Cardiac fibroblast (primary cell): ENCODE results near the gene NEUROD2.

Experiments
- DNase-seq, 2 donors: peaks; one replicate each; pipeline versions ENCODE4 v3.0.0 to v3.0.0-alpha.2; 2010; ENCODE audit warnings: low read depth in 2 of 2
- H3K4me3 ChIP-seq, 2 donors: replicated peaks in 1 of 2; 1 replicate in 1 of 2; 2 replicates in 1 of 2; pipeline ENCODE4 v1.5.1; 2011; ENCODE audit warnings: low read depth in 2 of 2, low read length in 2 of 2, mild to moderate bottlenecking in 2 of 2, moderate library complexity in 1 of 2
- TF ChIP-seq, protein P1 (sequence below): IDR thresholded peaks from one replicate; pipeline ENCODE4 v1.5.1; 2011; ENCODE audit warnings: low read depth, mild to moderate bottlenecking, low read length, inconsistent platforms

Gene NEUROD2

DNA sequence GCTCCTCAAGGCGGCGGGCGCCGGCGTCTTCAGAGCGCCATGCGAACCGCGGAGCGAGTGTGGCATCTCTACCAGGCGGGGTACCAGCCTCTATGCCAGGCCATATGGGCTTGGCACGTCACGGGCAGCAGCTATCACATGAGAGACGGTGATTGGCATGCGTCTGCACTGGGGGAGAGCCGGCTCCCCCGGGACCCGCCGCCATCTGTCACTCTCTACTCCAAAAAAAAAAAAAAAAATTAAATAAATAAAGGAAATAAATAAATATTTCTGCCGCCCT is at the start of gene NEUROD2:
NEUROD2 (minus strand) TSS at position 70 of the 280 bp plus-strand sequence. CDS start 1,321 bp downstream, outside the sequence.
- DNase-seq = no peak
- TF ChIP-seq, protein P1, sequence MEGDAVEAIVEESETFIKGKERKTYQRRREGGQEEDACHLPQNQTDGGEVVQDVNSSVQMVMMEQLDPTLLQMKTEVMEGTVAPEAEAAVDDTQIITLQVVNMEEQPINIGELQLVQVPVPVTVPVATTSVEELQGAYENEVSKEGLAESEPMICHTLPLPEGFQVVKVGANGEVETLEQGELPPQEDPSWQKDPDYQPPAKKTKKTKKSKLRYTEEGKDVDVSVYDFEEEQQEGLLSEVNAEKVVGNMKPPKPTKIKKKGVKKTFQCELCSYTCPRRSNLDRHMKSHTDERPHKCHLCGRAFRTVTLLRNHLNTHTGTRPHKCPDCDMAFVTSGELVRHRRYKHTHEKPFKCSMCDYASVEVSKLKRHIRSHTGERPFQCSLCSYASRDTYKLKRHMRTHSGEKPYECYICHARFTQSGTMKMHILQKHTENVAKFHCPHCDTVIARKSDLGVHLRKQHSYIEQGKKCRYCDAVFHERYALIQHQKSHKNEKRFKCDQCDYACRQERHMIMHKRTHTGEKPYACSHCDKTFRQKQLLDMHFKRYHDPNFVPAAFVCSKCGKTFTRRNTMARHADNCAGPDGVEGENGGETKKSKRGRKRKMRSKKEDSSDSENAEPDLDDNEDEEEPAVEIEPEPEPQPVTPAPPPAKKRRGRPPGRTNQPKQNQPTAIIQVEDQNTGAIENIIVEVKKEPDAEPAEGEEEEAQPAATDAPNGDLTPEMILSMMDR = no peak
- no peak within 1 kb of the TSS for H3K4me3 ChIP-seq

GRCh38 chr17:39655105-39655504 is 47.4 kb upstream of the NEUROD2 start:
- DNase-seq = no peak
- H3K4me3 ChIP-seq = no peak overlapping the region
- TF ChIP-seq, protein P1 = no peak

GRCh38 chr17:39653662-39654331 is 46.1 kb upstream of the NEUROD2 start:
- peak; percentile 46 to 59 for DNase-seq
- TF ChIP-seq, protein P1 = peak; percentile 93
- no peak overlapping the region for H3K4me3 ChIP-seq

DNA sequence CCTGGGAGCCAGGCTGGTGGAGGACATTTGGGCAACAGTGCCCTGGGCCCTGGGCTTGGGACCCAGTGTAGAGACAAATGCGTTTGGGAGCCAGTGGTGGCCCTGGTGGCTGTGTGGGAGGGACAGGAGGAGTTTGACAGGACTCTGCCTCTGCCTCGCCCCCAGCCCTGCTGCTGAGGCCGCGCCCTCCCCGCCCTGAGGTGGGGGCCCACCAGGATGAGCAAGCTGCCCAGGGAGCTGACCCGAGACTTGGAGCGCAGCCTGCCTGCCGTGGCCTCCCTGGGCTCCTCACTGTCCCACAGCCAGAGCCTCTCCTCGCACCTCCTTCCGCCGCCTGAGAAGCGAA is 45.6 kb upstream of the NEUROD2 start:
- no peak overlapping the region for H3K4me3 ChIP-seq
- DNase-seq = no peak
- TF ChIP-seq, protein P1 = no peak

GRCh38 chr17:39652587-39653315 is 45.0 kb upstream of the NEUROD2 start:
- TF ChIP-seq, protein P1 = no peak
- no peak for DNase-seq
- H3K4me3 ChIP-seq = no peak overlapping the region

- H3K4me3 ChIP-seq = no peak overlapping the region
- no peak for DNase-seq
- TF ChIP-seq, protein P1 = no peak
Measured at GRCh38 chr17:39651923-39652586, 44.3 kb upstream of the NEUROD2 start.
